ENCODE data around the gene HSPA6. TPM values are rescaled to one million over a fixed set of nuclear protein-coding genes. Genes with fewer than 3 reads are reported as not detected.

Gene HSPA6
- polyA plus RNA-seq, 1 donor from 2014 or later = 3.8 TPM

GRCh38 chr1:161501234-161501633, 23.1 kb upstream of the HSPA6 start:
- Histone ChIP-seq H3K9me2 (ENCODE audit: insufficient read depth, low read length) (no peaks in the 10 kb centered on the region), H4K20me1 (ENCODE audit: insufficient read depth) (no peaks in the 10 kb centered on the region), H3K9me3 (ENCODE audit: low read length) (no peaks in the 10 kb centered on the region), H3K9ac (ENCODE audit: low read length) (no peak overlapping the region), H3K4me3 (ENCODE audit: low read length) (no peak overlapping the region), H3K27ac (ENCODE audit: low read length) (no peak overlapping the region), H3K27me3 (ENCODE audit: insufficient read depth, low read depth, low read length) (peaks cover 12% of the 10 kb centered on the region), H3K36me3 (ENCODE audit: insufficient read depth, low read length) (no peaks in the 10 kb centered on the region), H3K4me2 (ENCODE audit: low read length) (no peak overlapping the region), H2AFZ (ENCODE audit: low read depth, low read length) (no peak overlapping the region), H3K79me2 (replicated peaks; ENCODE audit: insufficient read depth, low read length) (no peaks in the 10 kb centered on the region), H3F3A (ENCODE audit: insufficient read depth, low read length, poor library complexity, severe bottlenecking) (no peaks in the 10 kb centered on the region)
- TF ChIP-seq, protein P1, sequence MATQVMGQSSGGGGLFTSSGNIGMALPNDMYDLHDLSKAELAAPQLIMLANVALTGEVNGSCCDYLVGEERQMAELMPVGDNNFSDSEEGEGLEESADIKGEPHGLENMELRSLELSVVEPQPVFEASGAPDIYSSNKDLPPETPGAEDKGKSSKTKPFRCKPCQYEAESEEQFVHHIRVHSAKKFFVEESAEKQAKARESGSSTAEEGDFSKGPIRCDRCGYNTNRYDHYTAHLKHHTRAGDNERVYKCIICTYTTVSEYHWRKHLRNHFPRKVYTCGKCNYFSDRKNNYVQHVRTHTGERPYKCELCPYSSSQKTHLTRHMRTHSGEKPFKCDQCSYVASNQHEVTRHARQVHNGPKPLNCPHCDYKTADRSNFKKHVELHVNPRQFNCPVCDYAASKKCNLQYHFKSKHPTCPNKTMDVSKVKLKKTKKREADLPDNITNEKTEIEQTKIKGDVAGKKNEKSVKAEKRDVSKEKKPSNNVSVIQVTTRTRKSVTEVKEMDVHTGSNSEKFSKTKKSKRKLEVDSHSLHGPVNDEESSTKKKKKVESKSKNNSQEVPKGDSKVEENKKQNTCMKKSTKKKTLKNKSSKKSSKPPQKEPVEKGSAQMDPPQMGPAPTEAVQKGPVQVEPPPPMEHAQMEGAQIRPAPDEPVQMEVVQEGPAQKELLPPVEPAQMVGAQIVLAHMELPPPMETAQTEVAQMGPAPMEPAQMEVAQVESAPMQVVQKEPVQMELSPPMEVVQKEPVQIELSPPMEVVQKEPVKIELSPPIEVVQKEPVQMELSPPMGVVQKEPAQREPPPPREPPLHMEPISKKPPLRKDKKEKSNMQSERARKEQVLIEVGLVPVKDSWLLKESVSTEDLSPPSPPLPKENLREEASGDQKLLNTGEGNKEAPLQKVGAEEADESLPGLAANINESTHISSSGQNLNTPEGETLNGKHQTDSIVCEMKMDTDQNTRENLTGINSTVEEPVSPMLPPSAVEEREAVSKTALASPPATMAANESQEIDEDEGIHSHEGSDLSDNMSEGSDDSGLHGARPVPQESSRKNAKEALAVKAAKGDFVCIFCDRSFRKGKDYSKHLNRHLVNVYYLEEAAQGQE (IDR thresholded peaks at IDR 0.05; ENCODE audit: borderline replicate concordance) = no peak
- TF ChIP-seq POLR2AphosphoS5 (IDR thresholded peaks at IDR 0.05) (no peak), RAD21 (conservative IDR thresholded peaks at IDR 0.05) (no peak), EZH2 (IDR thresholded peaks at IDR 0.05; ENCODE audit: borderline replicate concordance, insufficient read depth, low read length, poor library complexity, severe bottlenecking) (no peak), TAF1 (IDR thresholded peaks at IDR 0.05; ENCODE audit: low read depth) (no peak), SMC3 (conservative IDR thresholded peaks at IDR 0.05; ENCODE audit: poor library complexity) (no peak), MXI1 (conservative IDR thresholded peaks at IDR 0.05; ENCODE audit: poor library complexity, severe bottlenecking) (no peak), EP300 (conservative IDR thresholded peaks at IDR 0.05; ENCODE audit: poor library complexity, severe bottlenecking) (no peak)
- TF ChIP-seq, protein P2, sequence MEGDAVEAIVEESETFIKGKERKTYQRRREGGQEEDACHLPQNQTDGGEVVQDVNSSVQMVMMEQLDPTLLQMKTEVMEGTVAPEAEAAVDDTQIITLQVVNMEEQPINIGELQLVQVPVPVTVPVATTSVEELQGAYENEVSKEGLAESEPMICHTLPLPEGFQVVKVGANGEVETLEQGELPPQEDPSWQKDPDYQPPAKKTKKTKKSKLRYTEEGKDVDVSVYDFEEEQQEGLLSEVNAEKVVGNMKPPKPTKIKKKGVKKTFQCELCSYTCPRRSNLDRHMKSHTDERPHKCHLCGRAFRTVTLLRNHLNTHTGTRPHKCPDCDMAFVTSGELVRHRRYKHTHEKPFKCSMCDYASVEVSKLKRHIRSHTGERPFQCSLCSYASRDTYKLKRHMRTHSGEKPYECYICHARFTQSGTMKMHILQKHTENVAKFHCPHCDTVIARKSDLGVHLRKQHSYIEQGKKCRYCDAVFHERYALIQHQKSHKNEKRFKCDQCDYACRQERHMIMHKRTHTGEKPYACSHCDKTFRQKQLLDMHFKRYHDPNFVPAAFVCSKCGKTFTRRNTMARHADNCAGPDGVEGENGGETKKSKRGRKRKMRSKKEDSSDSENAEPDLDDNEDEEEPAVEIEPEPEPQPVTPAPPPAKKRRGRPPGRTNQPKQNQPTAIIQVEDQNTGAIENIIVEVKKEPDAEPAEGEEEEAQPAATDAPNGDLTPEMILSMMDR (IDR thresholded peaks at IDR 0.05; ENCODE audit: poor library complexity, severe bottlenecking) = no peak

- no peak for TF ChIP-seq TAF1 (IDR thresholded peaks at IDR 0.05; ENCODE audit: low read depth)
- Histone ChIP-seq H3K36me3 (ENCODE audit: insufficient read depth, low read length) (no peaks in the 10 kb centered on the region), H2AFZ (ENCODE audit: low read depth, low read length) (no peak overlapping the region), H3K9ac (ENCODE audit: low read length) (no peak overlapping the region), H3K27ac (ENCODE audit: low read length) (no peak overlapping the region), H3F3A (ENCODE audit: insufficient read depth, low read length, poor library complexity, severe bottlenecking) (no peaks in the 10 kb centered on the region), H3K9me2 (ENCODE audit: insufficient read depth, low read length) (no peaks in the 10 kb centered on the region), H3K9me3 (ENCODE audit: low read length) (no peaks in the 10 kb centered on the region), H3K4me2 (ENCODE audit: low read length) (no peak overlapping the region), H3K27me3 (ENCODE audit: insufficient read depth, low read depth, low read length) (peaks cover 12% of the 10 kb centered on the region), H3K4me3 (ENCODE audit: low read length) (no peak overlapping the region), H4K20me1 (ENCODE audit: insufficient read depth) (no peaks in the 10 kb centered on the region), H3K79me2 (replicated peaks; ENCODE audit: insufficient read depth, low read length) (no peaks in the 10 kb centered on the region)
These were observed 22.2 kb upstream of the HSPA6 start for GRCh38 chr1:161502181-161502580.

All from neural cell (in vitro differentiated cells).